ENCODE results near the gene GNPDA1.
A peak's percentile ranks its signal among the peaks of the same experiment; 100 is the strongest.

GNPDA1 gene

DNA sequence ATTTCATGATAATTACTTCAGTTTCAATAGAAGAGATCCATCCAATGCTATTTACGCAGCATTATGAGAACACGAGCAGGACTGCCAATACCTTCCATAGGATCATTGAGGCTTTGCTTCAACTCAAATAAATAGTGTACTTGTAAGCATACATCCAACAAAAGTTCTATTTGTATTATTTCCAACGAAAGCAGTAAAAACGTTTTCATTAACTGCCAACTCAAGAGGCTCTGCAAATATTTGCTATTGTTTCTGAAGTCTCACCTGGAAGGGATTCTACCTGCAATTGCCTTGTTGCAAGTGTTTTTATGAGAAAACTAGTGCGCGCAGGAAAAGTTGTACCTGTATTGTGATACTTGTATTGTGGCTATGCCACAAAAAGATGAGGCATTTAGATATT is 11.0 kb upstream of the GNPDA1 start:
- no peak for DNase-seq (ENCODE audit: low read depth in 2 of 2)

DNA sequence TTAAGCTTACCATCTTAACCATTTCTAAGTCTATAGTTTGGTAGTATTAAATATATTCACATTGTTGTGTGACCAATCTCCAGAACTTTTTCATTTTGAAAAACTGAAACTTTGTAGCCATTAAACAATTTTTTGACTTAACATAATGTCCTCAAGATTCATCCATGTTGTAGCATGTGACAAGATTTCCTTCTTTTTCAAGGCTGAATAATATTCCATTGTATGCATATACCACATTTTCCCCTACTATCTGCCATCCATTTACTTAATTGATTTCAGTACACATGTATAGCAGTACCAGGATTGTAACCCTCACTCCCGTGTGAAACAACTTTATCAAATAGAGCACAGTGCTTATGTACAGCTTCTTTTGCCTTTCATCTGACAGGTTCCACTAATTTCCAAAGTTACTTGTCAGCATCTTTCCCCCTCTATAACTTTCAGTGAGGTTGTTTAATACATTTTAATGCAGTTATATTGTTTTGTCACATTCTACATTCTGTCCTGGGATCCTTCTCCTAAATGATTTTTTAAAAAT is 7.4 kb upstream of the GNPDA1 start:
- DNase-seq (ENCODE audit: low read depth in 2 of 2): no peak

DNA sequence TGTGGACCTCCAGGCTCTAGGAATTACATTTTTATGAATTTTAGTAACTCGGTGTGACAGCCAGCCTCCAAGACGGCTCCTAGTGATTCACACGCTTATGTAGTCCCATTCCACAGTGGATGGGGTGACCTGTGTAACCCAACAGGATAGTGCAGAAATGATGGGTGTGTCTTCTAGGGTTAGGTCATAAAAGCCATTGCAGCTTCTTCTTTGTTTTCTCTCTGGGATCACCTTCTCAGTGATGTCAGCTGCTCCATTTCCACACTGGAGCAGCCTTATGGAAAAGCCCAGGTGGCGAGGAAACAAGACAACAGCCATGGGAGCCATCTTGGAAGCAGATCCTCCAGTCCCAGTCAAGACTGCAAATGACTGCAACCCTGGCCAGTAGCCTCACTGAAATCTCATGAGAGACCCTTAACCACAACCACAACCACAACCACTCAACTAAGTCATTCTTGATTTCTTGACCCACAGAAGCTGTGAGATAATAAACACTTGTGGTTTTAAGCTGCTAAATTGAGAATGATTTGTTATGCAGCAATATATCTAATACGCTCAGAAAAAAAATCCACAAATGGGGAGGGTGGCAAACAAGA is 5.1 kb upstream of the GNPDA1 start:
- DNase-seq (ENCODE audit: low read depth in 2 of 2): no peak

DNA sequence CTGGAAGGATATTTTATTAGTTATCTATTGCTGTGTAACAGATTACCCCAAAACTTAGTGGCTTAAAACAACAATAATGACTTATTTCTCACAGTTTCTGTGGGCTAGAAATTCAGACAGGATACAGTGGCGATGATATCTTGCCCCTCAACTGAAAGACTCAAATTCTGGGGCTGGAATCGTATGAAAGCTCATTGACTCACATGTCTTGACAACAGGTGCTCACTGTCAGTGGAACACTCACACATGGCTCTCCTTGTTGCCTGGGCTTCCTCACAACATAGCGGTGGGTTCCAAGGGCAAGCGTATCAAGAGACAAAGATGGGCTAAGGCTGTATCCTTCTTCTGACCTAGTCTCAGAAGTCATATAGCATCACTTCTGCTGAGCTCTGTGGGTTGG is 3.7 kb upstream of the GNPDA1 start:
- DNase-seq (ENCODE audit: low read depth in 2 of 2): no peak

DNA sequence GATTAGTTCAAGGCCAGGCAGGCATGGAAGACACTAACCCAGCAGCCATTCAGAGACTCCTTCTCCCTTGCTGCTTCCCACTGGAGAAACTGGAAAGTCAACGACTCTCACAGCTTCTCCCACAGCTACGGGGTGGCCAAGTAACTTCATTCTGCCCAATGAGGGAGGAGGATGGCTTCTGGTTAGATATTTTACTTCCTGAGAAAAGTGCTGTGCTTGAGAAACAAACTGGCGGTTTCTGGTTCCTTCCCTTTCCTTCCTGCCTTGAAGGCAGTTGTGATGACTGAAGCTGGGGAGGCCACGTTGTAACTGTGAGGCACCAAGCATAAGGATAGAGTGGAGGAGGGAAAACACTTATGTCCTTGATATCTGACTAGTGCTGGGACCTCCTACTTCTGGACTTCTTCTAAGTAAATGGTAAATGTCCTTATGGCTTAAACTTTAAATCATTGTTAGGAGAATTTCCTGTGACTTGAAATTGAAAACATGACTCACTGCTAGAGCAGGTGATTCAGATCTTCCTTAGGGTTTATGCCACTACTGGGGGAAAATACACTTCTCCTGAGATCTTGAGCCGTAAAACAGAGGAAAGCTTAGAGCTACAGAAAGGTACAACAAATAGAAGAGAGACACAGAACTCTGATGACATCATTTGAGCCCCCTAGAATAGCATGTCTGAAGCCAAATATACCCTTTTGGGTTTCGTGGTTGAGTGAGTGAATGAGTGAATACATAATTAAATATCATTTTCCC is 3.1 kb upstream of the GNPDA1 start:
- no peak for DNase-seq (ENCODE audit: low read depth in 2 of 2)

DNA sequence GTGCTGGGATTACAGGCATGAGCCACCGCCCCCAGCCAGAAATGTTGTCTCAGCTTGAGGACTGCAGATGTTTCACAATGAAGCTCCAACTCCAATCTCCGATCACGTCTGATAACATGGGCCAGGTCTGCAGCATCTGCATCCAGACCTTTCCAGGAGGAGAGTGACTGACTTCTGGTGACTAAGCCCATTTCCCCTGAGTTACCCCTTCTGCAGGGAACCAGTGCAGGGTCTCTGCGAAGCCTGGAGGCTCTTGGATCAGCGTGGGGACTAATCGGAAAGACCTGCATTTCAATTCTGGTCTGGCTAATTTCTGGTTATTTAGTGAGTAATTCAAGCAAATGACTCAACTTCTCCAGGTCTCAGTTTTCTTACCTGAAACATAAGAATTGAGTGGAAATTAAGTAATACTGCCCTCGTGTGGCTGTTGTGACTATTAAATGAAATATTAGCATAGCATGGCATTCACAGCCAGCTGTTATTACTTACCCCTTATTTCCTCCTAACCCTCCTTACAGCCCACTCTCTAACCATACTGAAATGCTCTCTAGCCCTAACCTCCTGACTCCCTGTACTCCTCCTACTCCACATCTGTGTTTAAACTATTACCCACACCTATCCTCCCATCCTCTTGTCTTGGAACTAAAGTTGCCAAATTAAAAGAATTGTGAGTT is 2.2 kb upstream of the GNPDA1 start:
- peak in 1 of 2 donors; percentile 27 for DNase-seq (ENCODE audit: low read depth in 2 of 2)

DNA sequence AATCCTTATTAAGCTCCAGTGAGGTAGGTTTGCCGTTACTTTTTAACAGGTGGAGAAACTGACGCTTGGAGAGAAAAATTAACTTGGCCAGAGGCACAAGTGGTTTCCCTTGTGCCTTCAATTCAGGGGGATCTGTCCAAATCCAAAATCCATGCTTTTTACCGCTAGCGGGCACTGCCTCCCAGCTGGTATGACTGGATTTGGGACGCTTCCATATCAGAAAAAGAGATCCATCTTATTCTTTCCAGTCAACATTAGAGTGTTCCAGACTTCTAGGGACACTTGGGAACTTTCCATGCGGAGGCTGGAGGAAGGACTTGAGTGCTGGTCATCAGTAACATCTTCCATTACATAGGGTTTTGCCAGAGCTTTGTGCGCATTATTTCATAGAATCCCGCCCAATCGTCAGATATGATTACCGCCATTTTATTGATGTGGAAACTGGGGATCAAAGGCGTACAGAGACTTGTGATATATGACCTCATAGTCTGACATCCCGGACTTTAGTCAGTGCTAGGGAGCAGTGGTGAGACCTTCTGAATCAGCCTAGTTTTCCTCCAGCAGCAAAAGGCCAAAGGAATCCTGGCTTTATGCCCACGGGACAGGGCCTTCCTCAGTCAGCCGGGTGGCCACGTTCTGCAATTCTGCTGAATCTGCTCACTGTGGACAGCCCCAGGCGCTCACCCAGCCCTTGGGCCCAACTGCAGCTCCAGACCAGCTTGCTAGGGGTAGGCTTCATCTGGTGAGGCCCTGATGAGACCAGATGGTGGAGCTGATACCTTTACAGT is 1.1 kb upstream of the GNPDA1 start:
- no peak for DNase-seq (ENCODE audit: low read depth in 2 of 2)

DNA sequence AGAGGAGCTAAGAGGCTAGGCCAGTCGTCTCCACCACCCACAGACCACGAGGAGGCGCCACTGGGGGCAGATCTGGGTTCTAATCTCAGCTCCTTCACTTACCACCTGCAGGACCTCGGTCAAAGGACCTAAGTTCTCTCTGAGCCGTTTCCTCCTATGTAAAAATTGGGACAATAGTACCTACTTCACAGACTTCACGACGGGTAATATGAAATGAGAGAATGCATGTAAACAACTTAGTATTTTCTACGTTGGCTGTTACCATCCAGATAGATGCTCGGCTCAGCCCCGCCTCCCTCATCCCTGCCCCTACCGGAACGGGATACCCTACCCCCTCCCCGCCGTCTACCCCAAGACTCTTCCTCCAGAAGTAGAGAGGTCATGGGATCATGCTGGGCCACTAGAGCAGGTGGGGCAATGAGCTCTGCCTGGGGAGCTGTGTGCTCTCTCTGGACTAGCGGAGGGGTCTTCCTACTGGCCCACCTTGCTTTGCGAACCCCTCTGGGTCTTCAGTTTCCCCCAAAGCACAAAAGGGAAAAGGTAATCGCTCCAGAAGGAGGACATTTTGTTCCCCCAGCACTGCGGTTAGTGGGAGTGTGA is 541 bp downstream of the GNPDA1 start:
- DNase-seq (ENCODE audit: low read depth in 2 of 2): peak in 1 of 2 donors; percentile 30

DNA sequence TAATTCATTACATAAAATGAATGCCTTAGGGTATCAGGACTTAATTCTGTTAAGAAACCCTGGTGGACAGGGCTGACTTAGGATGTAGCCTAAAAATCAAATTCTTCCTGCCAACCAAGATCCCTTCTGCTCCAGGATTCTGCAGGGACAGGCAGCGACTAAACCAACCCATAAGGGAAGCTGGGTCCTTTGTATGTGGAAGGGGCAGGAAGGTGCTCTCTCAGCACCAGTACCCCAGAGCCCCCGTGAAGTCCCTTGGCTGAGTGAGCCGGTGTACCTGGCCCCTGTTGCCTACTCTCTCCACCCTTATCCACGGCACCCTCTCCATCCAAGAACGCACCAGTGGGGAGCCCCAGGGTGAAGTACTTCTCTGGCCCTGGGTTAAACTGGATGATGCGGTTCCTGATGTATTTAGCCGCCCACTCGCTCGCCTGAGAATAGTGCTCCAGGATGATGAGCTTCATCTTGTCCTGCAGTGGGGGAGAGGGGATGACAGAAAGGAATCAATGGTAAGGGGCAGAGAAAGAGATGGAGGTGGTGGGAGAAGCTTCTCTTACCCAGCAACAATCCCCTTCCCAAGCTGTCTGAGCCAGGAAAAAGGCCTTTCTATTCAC is 1.1 kb downstream of the GNPDA1 start:
- DNase-seq (ENCODE audit: low read depth in 2 of 2): no peak

DNA sequence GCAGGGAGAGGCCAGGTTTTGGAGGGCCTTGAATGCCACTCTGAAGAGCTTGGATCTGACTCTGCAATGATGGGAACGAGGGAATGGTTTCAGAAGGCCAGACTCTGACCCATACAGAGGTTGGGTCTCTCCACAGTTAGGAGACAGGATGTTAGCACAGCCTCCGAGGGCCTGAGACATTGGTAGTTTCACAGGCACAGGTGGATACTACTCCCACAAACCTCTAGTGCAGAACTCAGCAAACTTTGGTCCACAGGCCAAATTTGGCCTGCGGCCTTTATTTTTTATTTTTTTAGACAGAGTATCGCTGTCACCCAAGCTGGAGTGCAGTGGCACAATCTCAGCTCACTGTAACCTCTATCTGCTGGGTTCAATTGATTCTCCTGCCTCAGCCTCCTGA is 2.9 kb downstream of the GNPDA1 start:
- no peak for DNase-seq (ENCODE audit: low read depth in 2 of 2)

DNA sequence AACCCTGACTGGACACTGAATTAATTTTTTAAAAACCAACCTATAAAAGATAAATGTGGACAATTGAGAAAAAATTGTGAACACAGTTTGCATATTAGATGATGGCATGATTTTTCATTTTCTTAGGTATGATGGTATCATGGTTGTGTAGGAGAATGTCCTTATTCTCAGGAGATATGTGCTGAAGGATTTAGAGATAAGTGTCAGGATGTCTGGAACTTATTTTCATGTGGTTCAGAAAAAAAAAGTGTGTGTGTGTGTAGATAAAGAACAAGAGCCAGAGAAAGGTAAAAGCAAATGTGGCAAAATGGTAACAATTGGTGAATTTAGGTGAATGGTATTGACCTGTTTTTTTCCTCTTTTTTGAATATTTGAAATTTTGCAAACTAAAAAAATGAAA is 4.0 kb downstream of the GNPDA1 start:
- no peak for DNase-seq (ENCODE audit: low read depth in 2 of 2)

DNA sequence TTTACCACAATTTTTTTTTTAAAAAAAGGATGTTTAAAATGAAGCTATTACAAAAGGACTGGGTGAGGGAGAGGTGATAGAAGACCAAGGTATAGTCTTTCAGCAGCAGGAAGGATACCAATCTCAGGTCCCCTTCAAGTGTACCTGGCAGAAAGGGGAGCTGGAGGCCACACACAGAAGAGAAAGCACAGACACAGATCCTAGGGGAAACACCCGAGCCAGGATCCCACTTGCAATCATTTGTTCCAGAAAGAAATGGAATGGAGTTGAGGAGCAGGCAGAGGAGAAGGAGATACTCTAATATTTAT is 5.6 kb downstream of the GNPDA1 start:
- DNase-seq (ENCODE audit: low read depth in 2 of 2): no peak

DNA sequence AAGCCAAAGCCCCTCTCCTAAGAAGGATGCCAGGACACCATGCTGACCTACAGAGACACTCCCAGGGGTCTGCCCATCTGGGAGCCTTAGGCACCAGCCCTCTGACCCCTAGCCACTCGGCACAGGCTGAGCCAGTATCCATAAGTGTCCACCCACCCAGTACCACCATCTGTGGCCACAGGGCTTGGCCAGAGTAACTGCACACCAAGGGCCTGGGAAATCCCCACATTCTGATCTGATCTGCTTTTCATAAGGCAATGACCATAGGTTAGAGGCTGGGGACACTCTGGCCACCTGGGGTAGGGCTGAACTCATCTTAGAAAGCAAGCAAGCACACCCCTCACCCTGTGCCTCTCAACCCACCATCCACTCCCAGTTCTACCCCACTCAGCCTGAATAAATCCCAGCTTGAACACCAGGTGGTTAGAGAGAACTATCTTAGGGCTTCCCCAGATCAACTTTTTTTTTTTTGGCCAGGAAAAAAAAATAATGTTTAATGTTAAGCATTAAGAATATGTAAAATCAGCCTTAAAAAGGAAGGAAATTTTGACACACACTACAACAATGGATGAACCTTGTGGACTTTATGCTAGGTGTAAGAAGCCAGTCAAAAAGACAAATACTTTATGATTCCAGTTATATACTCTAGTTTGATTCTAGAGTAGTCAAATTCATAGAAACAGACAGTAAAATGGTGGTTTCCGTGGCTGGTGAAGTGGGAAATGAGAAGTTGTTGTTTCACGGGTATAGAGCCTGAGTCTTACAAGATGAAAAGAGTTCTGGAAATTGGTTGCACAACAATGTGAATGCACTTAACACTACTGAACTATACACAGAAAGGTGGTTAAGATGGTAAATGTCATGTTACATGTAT is 6.2 kb downstream of the GNPDA1 start:
- DNase-seq (ENCODE audit: low read depth in 2 of 2): no peak

DNA sequence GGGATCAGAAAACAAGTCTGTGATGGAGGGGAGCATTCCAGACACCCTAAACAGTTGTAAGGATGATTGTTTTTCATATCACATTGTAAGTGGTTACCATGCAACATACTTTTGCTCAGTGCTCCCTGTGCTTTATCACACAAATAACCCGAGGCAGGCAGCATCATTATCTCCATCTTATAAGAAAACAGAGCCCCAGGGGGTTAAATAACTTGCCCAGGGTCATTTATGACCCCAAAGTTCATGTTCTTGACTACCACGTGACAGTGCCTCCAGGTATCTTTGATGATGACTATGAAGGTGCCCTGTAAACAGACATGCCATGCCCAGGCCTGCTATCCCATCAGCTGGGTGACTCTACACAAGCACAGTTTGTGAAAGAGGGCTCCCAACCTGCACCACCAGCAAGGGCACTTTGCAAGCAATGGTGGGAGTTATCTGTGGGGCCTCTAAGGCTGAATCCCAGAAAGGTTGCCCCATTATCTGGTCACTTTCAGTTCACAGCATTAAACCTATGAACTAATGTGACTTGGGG is 9.5 kb downstream of the GNPDA1 start:
- no peak for DNase-seq (ENCODE audit: low read depth in 2 of 2)

DNA sequence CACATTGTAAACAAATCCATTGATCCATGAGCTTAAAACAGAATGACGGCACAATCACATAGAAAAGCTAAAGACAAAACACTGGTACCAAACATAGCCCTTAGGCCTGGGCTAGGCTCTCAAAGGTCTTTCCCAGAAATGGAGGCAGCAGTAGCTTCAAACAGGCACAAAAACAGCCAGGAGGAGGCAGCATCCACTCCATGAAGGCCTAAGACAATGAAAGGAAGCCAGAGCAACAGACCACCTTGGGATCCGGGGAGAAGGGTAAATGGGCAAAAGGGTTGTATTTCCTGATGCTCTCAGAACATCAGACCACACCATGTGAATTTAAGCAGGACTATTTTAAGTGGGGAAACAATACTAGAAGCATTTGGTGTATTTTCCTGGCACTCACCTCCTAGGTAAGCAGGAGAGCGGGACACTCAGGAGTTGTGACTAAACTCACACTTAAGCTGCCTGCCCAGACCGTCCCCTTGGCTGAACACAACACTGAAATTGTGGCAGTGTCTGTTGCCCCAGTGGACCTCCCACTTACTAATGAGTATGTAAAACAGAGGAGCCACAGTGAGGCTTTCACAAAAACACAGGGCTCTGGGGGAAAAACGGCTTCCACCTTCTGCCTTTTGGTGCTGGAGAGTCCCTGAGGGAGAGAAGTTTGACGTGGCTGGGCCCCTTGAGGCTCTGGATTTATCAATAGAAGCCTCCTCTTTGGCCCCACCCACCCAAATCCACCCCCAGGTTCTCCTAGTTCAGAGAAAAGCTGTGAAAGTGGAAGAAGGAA is 11.9 kb downstream of the GNPDA1 start:
- DNase-seq (ENCODE audit: low read depth in 2 of 2): no peak

DNA sequence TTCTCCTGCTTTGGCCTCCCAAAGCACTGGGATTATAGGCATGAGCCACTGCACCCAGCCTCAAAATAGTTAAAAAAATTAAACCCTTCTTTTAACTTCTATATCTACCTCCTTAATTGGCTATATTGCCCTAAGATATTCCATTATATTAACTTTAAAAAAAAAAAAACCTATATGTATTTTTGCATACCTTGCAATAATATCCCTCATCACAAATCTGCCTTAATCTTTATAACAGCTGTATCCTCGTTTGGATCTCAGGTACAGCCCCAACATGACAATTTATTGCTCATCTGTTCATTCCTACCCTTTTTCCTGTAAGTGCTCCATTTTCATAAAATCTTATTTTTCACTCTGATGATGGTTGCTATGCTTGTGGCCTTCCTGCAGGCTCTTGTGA is 12.7 kb downstream of the GNPDA1 start:
- no peak for DNase-seq (ENCODE audit: low read depth in 2 of 2)

DNA sequence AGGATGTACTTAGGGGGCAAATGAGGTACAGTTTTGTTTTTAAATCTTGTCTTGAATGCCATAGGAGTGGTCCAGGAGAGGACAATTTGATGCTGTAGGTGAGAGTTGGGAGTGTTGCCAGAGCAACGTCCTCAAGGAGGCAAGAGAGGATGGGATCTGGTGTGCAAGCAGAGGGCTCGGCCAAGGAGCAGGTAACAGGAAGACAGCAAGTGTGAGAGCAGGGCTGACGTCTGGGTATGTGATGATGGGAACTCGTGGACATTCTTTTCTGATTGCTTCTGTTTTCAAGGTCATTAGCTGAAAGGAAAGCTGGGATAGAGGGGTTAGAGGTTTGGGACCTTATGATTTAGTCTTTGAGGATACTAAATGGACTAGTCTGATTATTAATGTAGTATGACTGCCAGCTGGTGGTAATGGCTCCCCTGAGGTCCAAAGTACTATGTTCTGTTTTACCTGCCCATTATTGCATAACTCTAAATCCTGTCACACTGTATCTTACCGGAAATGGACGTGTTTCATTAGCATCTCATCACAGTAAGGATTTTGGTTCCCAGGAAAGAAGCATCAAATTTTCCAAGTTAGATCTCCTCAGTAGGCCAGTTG is 15.4 kb downstream of the GNPDA1 start:
- no peak for DNase-seq (ENCODE audit: low read depth in 2 of 2)

DNA sequence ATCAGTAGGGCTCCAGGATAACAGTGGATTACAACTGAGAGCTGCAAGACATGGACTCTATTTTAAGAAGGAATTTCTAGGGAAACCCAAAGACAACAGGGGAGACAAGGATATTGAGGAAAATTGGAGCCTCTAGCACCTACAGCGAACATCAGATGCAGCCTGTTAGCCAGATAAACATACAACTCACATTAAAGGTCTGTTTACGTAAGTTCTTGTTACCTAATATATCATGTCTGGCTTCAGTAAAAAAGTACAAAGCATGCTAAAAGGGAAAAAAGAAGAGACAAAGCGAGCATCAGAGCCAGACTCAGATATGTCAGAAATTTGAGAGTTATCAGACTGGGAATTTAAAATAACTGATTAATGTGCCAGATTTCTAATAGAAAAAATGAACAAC is 17.2 kb downstream of the GNPDA1 start:
- DNase-seq (ENCODE audit: low read depth in 2 of 2): no peak

DNA sequence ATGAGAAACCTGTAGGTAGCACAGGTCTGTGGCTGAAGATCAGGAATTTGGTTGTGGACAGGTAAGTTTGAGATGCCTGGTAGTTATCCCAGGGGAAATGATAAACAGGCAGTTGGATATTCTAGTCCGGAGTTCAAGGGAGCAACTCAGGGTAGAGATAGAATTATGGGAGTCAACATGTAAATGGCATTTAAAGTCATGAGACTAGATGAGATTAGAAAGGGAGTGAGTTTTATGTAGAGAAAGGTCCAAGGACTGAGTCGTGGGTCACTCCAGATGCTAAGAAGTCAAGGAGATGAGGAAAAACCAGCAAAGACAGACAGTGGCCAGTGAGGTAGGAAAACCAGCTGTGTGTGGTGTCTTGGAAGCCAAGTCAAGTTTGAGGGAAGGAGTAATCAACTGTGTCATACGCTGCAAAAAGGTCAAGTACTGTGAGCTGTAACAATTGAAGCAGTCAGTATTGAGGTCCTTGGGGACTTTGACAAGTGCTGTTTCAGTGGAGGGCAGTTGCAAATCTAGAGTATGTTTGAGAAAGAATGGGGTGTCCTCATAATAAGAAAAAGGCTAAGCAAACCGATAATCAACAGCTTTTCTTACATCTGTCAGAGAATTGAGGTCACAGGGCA is 18.2 kb downstream of the GNPDA1 start:
- DNase-seq (ENCODE audit: low read depth in 2 of 2): no peak

All from stimulated activated CD8-positive, alpha-beta memory T cell treated with anti-CD3 and anti-CD28 coated beads, Interleukin-7, amount 100 ng/mL, for 1 hour (primary cell).